Measurements from ENCODE around the gene JAML. TPM values are rescaled to one million over a fixed set of nuclear protein-coding genes. Genes with fewer than 3 reads are reported as not detected.
A peak's percentile ranks its signal among the peaks of the same experiment; 100 is the strongest.

Gene JAML
- total and polyA plus RNA-seq, 2 of the 8 experiments (the other 6 are each of a cell fraction or from before 2014, with no cell fraction given), result 0.12 to 0.58 TPM

DNA sequence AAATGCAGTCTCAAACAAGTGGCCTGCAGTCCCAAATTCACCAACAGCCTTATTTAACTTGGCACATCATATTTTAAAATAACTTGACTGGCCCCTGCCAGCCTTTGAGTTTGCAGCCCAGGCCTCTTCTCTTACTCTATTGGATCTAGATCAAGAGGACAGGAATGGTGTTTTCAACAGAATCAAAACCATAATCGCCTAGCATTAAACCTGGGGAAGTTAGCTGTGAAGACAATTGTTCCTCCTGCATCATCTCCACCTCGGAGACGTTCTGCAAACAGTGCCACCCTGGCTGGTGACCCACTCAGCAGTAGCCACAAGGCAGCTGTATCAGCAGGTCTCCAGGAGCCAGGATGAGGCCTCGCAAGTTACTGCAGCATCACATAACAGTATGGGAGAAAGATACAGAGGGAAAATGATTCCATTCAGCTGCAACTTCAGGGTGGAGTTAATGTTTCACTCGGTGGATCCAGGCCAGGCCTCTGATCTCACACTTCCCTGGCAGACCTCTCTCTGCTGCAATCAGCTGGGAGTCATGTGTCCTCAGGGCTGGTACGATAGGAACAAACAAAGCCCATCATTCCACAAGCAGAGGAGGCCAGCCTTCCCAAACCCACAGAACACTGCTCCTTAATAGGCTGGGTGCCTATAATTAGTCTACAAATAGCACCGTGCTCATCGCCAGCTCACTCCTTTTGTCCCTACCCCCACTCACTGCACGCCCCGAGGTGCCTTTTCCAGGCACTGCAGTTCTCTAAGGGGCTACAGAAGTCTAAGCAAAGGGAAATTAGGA is 29.8 kb downstream of the JAML start:
- Histone ChIP-seq H3K9ac (replicated peaks in 1 of 4; ENCODE audit: extremely low read depth in 1 of 4, low read depth in 3 of 4, low read length in 3 of 4) (no peak overlapping the region), H2BK12ac (ENCODE audit: low read depth, low read length) (peak overlapping the region; percentile 50; the same call in 1 of the 2 replicates), H3K23ac (ENCODE audit: insufficient read length) (no peak overlapping the region), H2AK5ac (ENCODE audit: low read depth, low read length) (no peak overlapping the region), H2BK15ac (ENCODE audit: low read length) (no peak overlapping the region), H3K4ac (replicated peaks; ENCODE audit: insufficient read length, low read depth, low read length) (no peak overlapping the region), H3K27ac (ENCODE audit: low read depth, low read length) (no peak overlapping the region), H3K27me3 (replicated peaks in 1 of 4; ENCODE audit: control insufficient read depth in 3 of 4, extremely low read depth in 1 of 4, insufficient read depth in 3 of 4, low read length in 3 of 4) (no peaks in the 10 kb centered on the region), H4K5ac (ENCODE audit: insufficient read length, low read depth, low read length) (no peak overlapping the region), H2BK120ac (replicated peaks; ENCODE audit: low read depth, low read length) (no peak overlapping the region), H3K18ac (ENCODE audit: extremely low read depth, low read length) (no peak overlapping the region), H3K79me1 (ENCODE audit: low read depth, low read length) (no peaks in the 10 kb centered on the region), H3K56ac (replicated peaks; ENCODE audit: insufficient read length, low read depth, low read length) (no peak overlapping the region), H3K14ac (ENCODE audit: insufficient read length) (no peak overlapping the region), H3K36me3 (ENCODE audit: control insufficient read depth in 2 of 4, insufficient read depth in 4 of 4, low read length in 3 of 4) (no peaks in the 10 kb centered on the region), H3K4me3 (ENCODE audit: extremely low read depth in 1 of 4, insufficient read depth in 2 of 4, low read depth in 3 of 4, low read length in 4 of 4) (no peak overlapping the region), H4K91ac (replicated peaks; ENCODE audit: insufficient read length, low read length) (no peak overlapping the region), H2BK20ac (ENCODE audit: low read length) (no peak overlapping the region), H4K20me1 (replicated peaks in 1 of 2; ENCODE audit: control insufficient read depth in 1 of 2, insufficient read depth in 2 of 2, low read length in 2 of 2) (no peaks in the 10 kb centered on the region), H3K23me2 (ENCODE audit: low read depth, low read length) (no peaks in the 10 kb centered on the region), H4K8ac (ENCODE audit: extremely low read depth, insufficient read depth, low read length) (no peak overlapping the region), H3K4me2 (ENCODE audit: insufficient read depth in 1 of 2, low read depth in 2 of 2, low read length in 2 of 2) (no peak overlapping the region), H3K79me2 (ENCODE audit: control insufficient read depth in 1 of 2, insufficient read depth in 2 of 2, low read length in 2 of 2) (no peaks in the 10 kb centered on the region), H2BK5ac (ENCODE audit: low read depth, low read length) (0 out of 2 replicates have a peak overlapping the region, but pooled peaks have one; percentile 24), H3K9me3 (ENCODE audit: insufficient read depth in 2 of 2, low read depth in 1 of 2, low read length in 1 of 2) (0 out of 4 replicates have a peak, but pooled peaks cover 0 to 3% of the 10 kb centered on the region in 2 experiments), H3K4me1 (replicated peaks in 1 of 4; ENCODE audit: control insufficient read depth in 3 of 4, insufficient read depth in 4 of 4, low read length in 3 of 4) (peaks cover 2 to 14% (median 4%) of the 10 kb centered on the region in 4 experiments; a peak in 5 of 7 replicates), H2AFZ (ENCODE audit: low read length) (peak overlapping the region; percentile 28; the same call in 1 of the 2 replicates)
- FAIRE-seq, result no peak
- DNase-seq (ENCODE audit: low read depth in 1 of 2, low spot score in 2 of 2), result no peak
- CTCF ChIA-PET (ENCODE audit: partially characterized antibody), result interaction anchor here (0.6 to 2.2 kb wide), 6 partner anchors 10 to 187 kb away, joined by 3 to 5 read pairs (median 4); no protein-coding TSS in a partner anchor
- TF ChIP-seq E2F6 (IDR thresholded peaks at IDR 0.05) (no peak), KDM4A (IDR thresholded peaks at IDR 0.05; ENCODE audit: low read depth, low read length, severe bottlenecking) (no peak), TEAD4 (IDR thresholded peaks at IDR 0.05; ENCODE audit: low read depth, low read length) (no peak), BRCA1 (IDR thresholded peaks at IDR 0.05; ENCODE audit: low read depth, low read length) (no peak)
- WGBS, 2 experiments (ENCODE audit: extremely low coverage in 1 of 2, insufficient coverage in 1 of 2, insufficient read length in 1 of 2, insufficient replicate concordance in 2 of 2, low coverage in 1 of 2, low lambda C conversion rate in 2 of 2, missing lambda C conversion rate in 1 of 2), result 86% methylated on average over 10 of the region's 10 CpGs; no CpG with 5 or more reads in 1 of the 2 experiments
- POLR2A ChIA-PET (ENCODE audit: partially characterized antibody), result no interaction called here

All from H1 (cell line).